Measurements from ENCODE around the gene TUBD1. TPM values are rescaled to one million over a fixed set of nuclear protein-coding genes. Genes with fewer than 3 reads are reported as not detected.
"Not testable (repeated sequence)": the region's sequence is repeated elsewhere in the genome, so short reads cannot be mapped to it uniquely, and the experiment has no call there.

The TUBD1 gene
- total RNA-seq, 1 experiment from 2014 or later: 12.5 TPM

- Histone ChIP-seq H3K27me3 (ENCODE audit: control insufficient read depth, insufficient read depth, low read length) (no peaks in the 10 kb centered on the region), H3K27ac (ENCODE audit: low read length) (no peak overlapping the region), H3K4me3 (ENCODE audit: low read depth in 2 of 2, low read length in 2 of 2) (no peak overlapping the region), H3K9me3 (ENCODE audit: control insufficient read depth, insufficient read depth, low read depth, low read length) (no peaks in the 10 kb centered on the region), H3K4me1 (ENCODE audit: control insufficient read depth, insufficient read depth, low read length) (0 out of 2 replicates have a peak, but pooled peaks cover 5% of the 10 kb centered on the region), H3K36me3 (ENCODE audit: control insufficient read depth, insufficient read depth, low read length) (peaks cover 15% of the 10 kb centered on the region)
- CTCF ChIA-PET: no interaction called here
- POLR2A ChIA-PET: no interaction called here
- TF ChIP-seq REST (IDR thresholded peaks at IDR 0.05; ENCODE audit: insufficient read depth in 1 of 2, low read depth in 2 of 2, low read length in 1 of 2): no peak
- TF ChIP-seq CTCF (IDR thresholded peaks at IDR 0.05): no peak
- no peak for TF ChIP-seq TCF7L2 (IDR thresholded peaks at IDR 0.05; ENCODE audit: low read depth, low read length)
- TF ChIP-seq SIN3A (IDR thresholded peaks at IDR 0.05; ENCODE audit: borderline replicate concordance, insufficient read depth, low read depth, low read length): no peak
- no peak for TF ChIP-seq POLR2AphosphoS5 (IDR thresholded peaks at IDR 0.05; ENCODE audit: low read depth, low read length)
- intact Hi-C loops (cut with micrococcal nuclease; ENCODE audit: unreplicated experiment) (no loop called here), in situ Hi-C loops (cut with HindIII; ENCODE audit: low pct_unique_long_range_greater_than_20kb, low sequenced_read_pairs) (no loop called here)
- TSS peak; percentile 55 for BruUV-seq (replicated peaks)
- no peak for ATAC-seq
- no peak for DNase-seq (ENCODE audit: low read depth, low spot score)
These were observed 18.4 kb downstream of the TUBD1 start for GRCh38 chr17:59874376-59874775.

- ATAC-seq; H3K9me3 ChIP-seq (ENCODE audit: control insufficient read depth, insufficient read depth, low read depth, low read length); H3K27me3 ChIP-seq (ENCODE audit: control insufficient read depth, insufficient read depth, low read length); intact Hi-C loops (cut with micrococcal nuclease; ENCODE audit: unreplicated experiment); H3K4me1 ChIP-seq (ENCODE audit: control insufficient read depth, insufficient read depth, low read length); DNase-seq (ENCODE audit: low read depth, low spot score); H3K27ac ChIP-seq (ENCODE audit: low read length); in situ Hi-C loops (cut with HindIII; ENCODE audit: low pct_unique_long_range_greater_than_20kb, low sequenced_read_pairs); CTCF ChIA-PET; BruUV-seq (replicated peaks); H3K4me3 ChIP-seq (ENCODE audit: low read depth in 2 of 2, low read length in 2 of 2): not testable (repeated sequence)
- POLR2A ChIA-PET: interaction anchor here (0.7 kb wide), 1 partner anchor 103 kb away, joined by 13 read pairs; no protein-coding TSS in a partner anchor
- H3K36me3 ChIP-seq (ENCODE audit: control insufficient read depth, insufficient read depth, low read length): peaks cover 15% of the 10 kb centered on the region
These were observed 19.3 kb downstream of the TUBD1 start for GRCh38 chr17:59873414-59873813.

GRCh38 chr17:59872351-59872750 is 20.4 kb downstream of the TUBD1 start:
- ATAC-seq (no peak), DNase-seq (ENCODE audit: low read depth, low spot score) (no peak)
- intact Hi-C loops (cut with micrococcal nuclease; ENCODE audit: unreplicated experiment) (no loop called here), in situ Hi-C loops (cut with HindIII; ENCODE audit: low pct_unique_long_range_greater_than_20kb, low sequenced_read_pairs) (no loop called here)
- no peak for TF ChIP-seq SIN3A (IDR thresholded peaks at IDR 0.05; ENCODE audit: borderline replicate concordance, insufficient read depth, low read depth, low read length)
- TF ChIP-seq REST (IDR thresholded peaks at IDR 0.05; ENCODE audit: insufficient read depth in 1 of 2, low read depth in 2 of 2, low read length in 1 of 2): no peak
- TF ChIP-seq POLR2AphosphoS5 (IDR thresholded peaks at IDR 0.05; ENCODE audit: low read depth, low read length): no peak
- TF ChIP-seq CTCF (IDR thresholded peaks at IDR 0.05): no peak
- no peak for TF ChIP-seq TCF7L2 (IDR thresholded peaks at IDR 0.05; ENCODE audit: low read depth, low read length)
- Histone ChIP-seq H3K36me3 (ENCODE audit: control insufficient read depth, insufficient read depth, low read length) (peaks cover 9% of the 10 kb centered on the region), H3K4me1 (ENCODE audit: control insufficient read depth, insufficient read depth, low read length) (0 out of 2 replicates have a peak, but pooled peaks cover 5% of the 10 kb centered on the region), H3K9me3 (ENCODE audit: control insufficient read depth, insufficient read depth, low read depth, low read length) (no peaks in the 10 kb centered on the region), H3K27me3 (ENCODE audit: control insufficient read depth, insufficient read depth, low read length) (no peaks in the 10 kb centered on the region), H3K27ac (ENCODE audit: low read length) (no peak overlapping the region), H3K4me3 (ENCODE audit: low read depth in 2 of 2, low read length in 2 of 2) (no peak overlapping the region)
- POLR2A ChIA-PET: no interaction called here
- CTCF ChIA-PET: no interaction called here
- BruUV-seq (replicated peaks): no TSS peak

All from Panc1 (cell line).